Heart left ventricle (tissue), 13 donors: ENCODE measurements around the gene CDK18.

Source experiments
- POLR2A ChIP-seq, 2 donors: fragments of 450-650 bp; IDR thresholded peaks; one replicate each; pipeline ENCODE4 v1.6.1; 2017; ENCODE audit warnings: antibody characterized with exemption in 2 of 2, mild to moderate bottlenecking in 2 of 2, moderate library complexity in 2 of 2
- TF ChIP-seq, protein P1 (sequence below), 12 donors: fragments of 200-600 bp; sonication (generic) in 4 of 12; IDR thresholded peaks; one replicate each; pipeline versions ENCODE4 v1.5.0 to v1.8.0; 2018 to 2022; ENCODE audit warnings: antibody characterized with exemption in 12 of 12, mild to moderate bottlenecking in 5 of 12
- donor health status: ischemic (EF 13 %, LVEDD 7.1; RV severe dilation, severe dysfunction).
- donor health status: DM: no; HTN: yes; CAD: no.
- donor health status: DM: no; HTN: no; CAD: no.
- donor health status: ischemic (EF 25% LVEDD 6.9; RV normal size, moderate dysfunction).
- donor health status: ischemic (EF 25% LVEDD 5.7; RV mildly dilated, moderate dysfunction).
- donor health status: ischemic (EF 35%, LVEDD 5.7; RV mildly dilated, moderate dysfunction).
- donor health status: nonischemic (EF 11% LVEDD 7.7; RV severe dilation, severe dysfunction).
- donor health status: DM: yes; HTN: yes; CAD: no.
- donor health status: PGD.
- donor health status: ischemic (EF 29% LVEDD 5.4; RV normal size, mild dysfunction).
- donor health status: nonischemic (EF 23%, LVEDD 6.1; RV moderate dilation, normal function).

DNA sequence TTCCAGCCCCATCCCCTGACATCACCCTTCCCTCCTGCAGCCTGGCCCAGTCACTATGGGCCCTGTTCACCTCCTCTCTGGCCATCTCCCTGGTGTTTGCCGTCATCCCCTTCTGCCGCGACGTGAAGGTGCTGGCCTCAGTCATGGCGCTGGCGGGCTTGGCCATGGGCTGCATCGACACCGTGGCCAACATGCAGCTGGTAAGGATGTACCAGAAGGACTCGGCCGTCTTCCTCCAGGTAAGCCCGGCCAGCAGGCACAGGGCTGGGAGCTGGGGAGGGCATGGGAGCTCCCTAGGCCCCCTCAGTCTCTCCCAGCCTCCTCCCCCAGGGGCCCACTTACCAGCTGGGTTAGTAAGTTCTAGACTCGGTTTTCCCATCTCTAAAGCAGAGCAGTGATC lies 75.2 kb downstream of the CDK18 start:
- TF ChIP-seq, protein P1, sequence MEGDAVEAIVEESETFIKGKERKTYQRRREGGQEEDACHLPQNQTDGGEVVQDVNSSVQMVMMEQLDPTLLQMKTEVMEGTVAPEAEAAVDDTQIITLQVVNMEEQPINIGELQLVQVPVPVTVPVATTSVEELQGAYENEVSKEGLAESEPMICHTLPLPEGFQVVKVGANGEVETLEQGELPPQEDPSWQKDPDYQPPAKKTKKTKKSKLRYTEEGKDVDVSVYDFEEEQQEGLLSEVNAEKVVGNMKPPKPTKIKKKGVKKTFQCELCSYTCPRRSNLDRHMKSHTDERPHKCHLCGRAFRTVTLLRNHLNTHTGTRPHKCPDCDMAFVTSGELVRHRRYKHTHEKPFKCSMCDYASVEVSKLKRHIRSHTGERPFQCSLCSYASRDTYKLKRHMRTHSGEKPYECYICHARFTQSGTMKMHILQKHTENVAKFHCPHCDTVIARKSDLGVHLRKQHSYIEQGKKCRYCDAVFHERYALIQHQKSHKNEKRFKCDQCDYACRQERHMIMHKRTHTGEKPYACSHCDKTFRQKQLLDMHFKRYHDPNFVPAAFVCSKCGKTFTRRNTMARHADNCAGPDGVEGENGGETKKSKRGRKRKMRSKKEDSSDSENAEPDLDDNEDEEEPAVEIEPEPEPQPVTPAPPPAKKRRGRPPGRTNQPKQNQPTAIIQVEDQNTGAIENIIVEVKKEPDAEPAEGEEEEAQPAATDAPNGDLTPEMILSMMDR (IDR thresholded peaks at IDR 0.05): no peak
- TF ChIP-seq POLR2A (IDR thresholded peaks at IDR 0.05): no peak
